ENCODE data around the gene USE1.

The USE1 gene

GRCh38 chr19:17235971-17236777 is 21.0 kb downstream of the USE1 start:
- peaks cover 12% of the 10 kb centered on the region for H3K4me1 ChIP-seq (ENCODE audit: control insufficient read depth, insufficient read depth, low read length)
- 7 to 9% methylated on average over 16 to 18 of the region's 27 CpGs for WGBS, 2 experiments
- H3K27ac ChIP-seq (ENCODE audit: insufficient read depth, low read depth, low read length, poor library complexity, severe bottlenecking) = peak overlapping the region; percentile 77
- peaks cover 22% of the 10 kb centered on the region for H3K36me3 ChIP-seq (ENCODE audit: control insufficient read depth, insufficient read depth, low read length)
- peak overlapping the region; percentile 66 for H3K4me3 ChIP-seq (ENCODE audit: insufficient read depth, low read depth, low read length)
- no peaks in the 10 kb centered on the region for H3K9me3 ChIP-seq (ENCODE audit: control insufficient read depth, low read length)
- no peaks in the 10 kb centered on the region for H3K27me3 ChIP-seq (ENCODE audit: control insufficient read depth, insufficient read depth, low read length, poor library complexity, severe bottlenecking)

- 92% methylated on average over 18 of the region's 18 CpGs for WGBS, 2 experiments
- H3K36me3 ChIP-seq (ENCODE audit: control insufficient read depth, insufficient read depth, low read length) = peaks cover 17% of the 10 kb centered on the region
- no peak overlapping the region for H3K4me3 ChIP-seq (ENCODE audit: insufficient read depth, low read depth, low read length)
- no peak overlapping the region for H3K27ac ChIP-seq (ENCODE audit: insufficient read depth, low read depth, low read length, poor library complexity, severe bottlenecking)
- H3K4me1 ChIP-seq (ENCODE audit: control insufficient read depth, insufficient read depth, low read length) = peaks cover 12% of the 10 kb centered on the region
- no peaks in the 10 kb centered on the region for H3K9me3 ChIP-seq (ENCODE audit: control insufficient read depth, low read length)
- no peaks in the 10 kb centered on the region for H3K27me3 ChIP-seq (ENCODE audit: control insufficient read depth, insufficient read depth, low read length, poor library complexity, severe bottlenecking)
Observed at GRCh38 chr19:17236811-17237543, 21.8 kb downstream of the USE1 start.

- H3K36me3 ChIP-seq (ENCODE audit: control insufficient read depth, insufficient read depth, low read length) = peaks cover 9% of the 10 kb centered on the region
- H3K27ac ChIP-seq (ENCODE audit: insufficient read depth, low read depth, low read length, poor library complexity, severe bottlenecking) = no peak overlapping the region
- no peaks in the 10 kb centered on the region for H3K27me3 ChIP-seq (ENCODE audit: control insufficient read depth, insufficient read depth, low read length, poor library complexity, severe bottlenecking)
- 95 to 96% methylated on average over 13 of the region's 13 CpGs for WGBS, 2 experiments
- H3K4me1 ChIP-seq (ENCODE audit: control insufficient read depth, insufficient read depth, low read length) = peaks cover 12% of the 10 kb centered on the region
- H3K9me3 ChIP-seq (ENCODE audit: control insufficient read depth, low read length) = no peaks in the 10 kb centered on the region
- H3K4me3 ChIP-seq (ENCODE audit: insufficient read depth, low read depth, low read length) = no peak overlapping the region
Observed at GRCh38 chr19:17237747-17238706, 22.9 kb downstream of the USE1 start.

GRCh38 chr19:17240062-17240752 is 25.1 kb downstream of the USE1 start:
- Histone ChIP-seq H3K4me3 (ENCODE audit: insufficient read depth, low read depth, low read length) (no peak overlapping the region), H3K4me1 (ENCODE audit: control insufficient read depth, insufficient read depth, low read length) (peaks cover 16% of the 10 kb centered on the region), H3K9me3 (ENCODE audit: control insufficient read depth, low read length) (no peaks in the 10 kb centered on the region), H3K36me3 (ENCODE audit: control insufficient read depth, insufficient read depth, low read length) (peaks cover 9% of the 10 kb centered on the region), H3K27me3 (ENCODE audit: control insufficient read depth, insufficient read depth, low read length, poor library complexity, severe bottlenecking) (no peaks in the 10 kb centered on the region), H3K27ac (ENCODE audit: insufficient read depth, low read depth, low read length, poor library complexity, severe bottlenecking) (peak overlapping the region; percentile 17)
- WGBS, 2 experiments = 89% methylated on average over 24 of the region's 24 CpGs

GRCh38 chr19:17240826-17241399 is 25.8 kb downstream of the USE1 start:
- 95 to 96% methylated on average over 6 of the region's 6 CpGs for WGBS, 2 experiments
- Histone ChIP-seq H3K4me1 (ENCODE audit: control insufficient read depth, insufficient read depth, low read length) (peaks cover 16% of the 10 kb centered on the region), H3K36me3 (ENCODE audit: control insufficient read depth, insufficient read depth, low read length) (peaks cover 9% of the 10 kb centered on the region), H3K27me3 (ENCODE audit: control insufficient read depth, insufficient read depth, low read length, poor library complexity, severe bottlenecking) (no peaks in the 10 kb centered on the region), H3K9me3 (ENCODE audit: control insufficient read depth, low read length) (no peaks in the 10 kb centered on the region), H3K27ac (ENCODE audit: insufficient read depth, low read depth, low read length, poor library complexity, severe bottlenecking) (peak overlapping the region; percentile 17), H3K4me3 (ENCODE audit: insufficient read depth, low read depth, low read length) (no peak overlapping the region)

- Histone ChIP-seq H3K4me3 (ENCODE audit: insufficient read depth, low read depth, low read length) (no peak overlapping the region), H3K27ac (ENCODE audit: insufficient read depth, low read depth, low read length, poor library complexity, severe bottlenecking) (no peak overlapping the region), H3K4me1 (ENCODE audit: control insufficient read depth, insufficient read depth, low read length) (peaks cover 29% of the 10 kb centered on the region), H3K27me3 (ENCODE audit: control insufficient read depth, insufficient read depth, low read length, poor library complexity, severe bottlenecking) (no peaks in the 10 kb centered on the region), H3K9me3 (ENCODE audit: control insufficient read depth, low read length) (no peaks in the 10 kb centered on the region), H3K36me3 (ENCODE audit: control insufficient read depth, insufficient read depth, low read length) (peaks cover 9% of the 10 kb centered on the region)
- WGBS, 2 experiments = 62 to 66% methylated on average over 8 of the region's 8 CpGs
Observed at GRCh38 chr19:17242431-17243208, 27.5 kb downstream of the USE1 start.

- Histone ChIP-seq H3K4me3 (ENCODE audit: insufficient read depth, low read depth, low read length) (peak overlapping the region; percentile 72), H3K36me3 (ENCODE audit: control insufficient read depth, insufficient read depth, low read length) (peaks cover 6% of the 10 kb centered on the region), H3K9me3 (ENCODE audit: control insufficient read depth, low read length) (no peaks in the 10 kb centered on the region), H3K27ac (ENCODE audit: insufficient read depth, low read depth, low read length, poor library complexity, severe bottlenecking) (no peak overlapping the region), H3K4me1 (ENCODE audit: control insufficient read depth, insufficient read depth, low read length) (peaks cover 36% of the 10 kb centered on the region), H3K27me3 (ENCODE audit: control insufficient read depth, insufficient read depth, low read length, poor library complexity, severe bottlenecking) (no peaks in the 10 kb centered on the region)
- WGBS, 2 experiments = 39 to 40% methylated on average over 8 of the region's 8 CpGs
Observed at GRCh38 chr19:17243211-17243829, 28.2 kb downstream of the USE1 start.

GRCh38 chr19:17243830-17244617 is 28.9 kb downstream of the USE1 start:
- peak overlapping the region; percentile 72 for H3K4me3 ChIP-seq (ENCODE audit: insufficient read depth, low read depth, low read length)
- no peaks in the 10 kb centered on the region for H3K36me3 ChIP-seq (ENCODE audit: control insufficient read depth, insufficient read depth, low read length)
- no peaks in the 10 kb centered on the region for H3K9me3 ChIP-seq (ENCODE audit: control insufficient read depth, low read length)
- 1 to 2% methylated on average over 52 of the region's 52 CpGs for whole genome bisulfite sequencing, 2 experiments
- no peak overlapping the region for H3K27ac ChIP-seq (ENCODE audit: insufficient read depth, low read depth, low read length, poor library complexity, severe bottlenecking)
- peaks cover 36% of the 10 kb centered on the region for H3K4me1 ChIP-seq (ENCODE audit: control insufficient read depth, insufficient read depth, low read length)
- no peaks in the 10 kb centered on the region for H3K27me3 ChIP-seq (ENCODE audit: control insufficient read depth, insufficient read depth, low read length, poor library complexity, severe bottlenecking)

All from ectodermal cell (in vitro differentiated cells).